DMS53 treated with DMSO at 0.1 percent for 48 hours (cell line): ENCODE measurements around the gene BLTP2.
"Not testable (repeated sequence)": the region's sequence is repeated elsewhere in the genome, so short reads cannot be mapped to it uniquely, and the experiment has no call there.

Source experiments
- DNase-seq: peaks from one replicate; lab custom pipeline; 2025; ENCODE audit not compliant: unreplicated experiment; lab: John Stamatoyannopoulos, UW

Gene BLTP2

GRCh38 chr17:28646039-28646754 is 1.2 kb upstream of the BLTP2 start:
- DNase-seq = no peak

DNA sequence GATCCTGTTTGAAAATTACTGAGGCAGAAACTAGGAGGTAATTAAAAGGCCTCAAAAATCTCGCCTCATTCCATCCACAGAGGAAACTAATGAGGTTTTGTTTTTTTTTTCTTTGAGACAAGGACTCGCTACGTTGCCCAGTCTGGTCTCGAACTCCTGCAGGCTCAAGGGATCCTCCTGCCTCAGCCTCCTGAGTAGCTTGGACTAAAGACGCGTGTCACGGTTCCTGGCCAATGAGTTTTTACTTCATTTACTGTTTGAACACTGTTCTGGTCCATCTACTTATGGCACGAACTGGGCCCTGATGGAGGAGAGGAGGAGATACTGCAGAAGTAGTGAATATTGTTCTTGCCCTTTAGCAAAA is 600 bp upstream of the BLTP2 start:
- no peak for DNase-seq

GRCh38 chr17:28643983-28644786 is 773 bp downstream of the BLTP2 start:
- peak; percentile 17 for DNase-seq

DNA sequence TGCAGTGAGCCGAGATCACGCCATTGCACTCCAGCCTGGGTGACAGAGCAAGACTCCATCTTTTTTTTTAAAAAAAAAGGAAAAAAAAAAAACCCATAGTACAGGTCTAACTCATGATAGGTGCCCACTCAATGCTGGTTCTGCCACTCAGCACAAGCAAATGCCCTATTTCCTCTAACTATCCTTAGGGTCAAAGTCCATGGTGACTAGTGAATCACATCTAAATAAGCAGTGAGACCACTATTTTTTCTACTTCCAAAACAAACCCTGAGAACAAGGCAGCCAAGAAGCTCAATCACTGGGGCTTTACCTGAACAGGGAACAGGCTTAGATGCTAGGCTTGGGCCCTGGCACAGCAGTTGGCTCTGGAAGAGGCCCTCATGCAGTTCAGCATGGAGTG is 3.4 kb downstream of the BLTP2 start:
- no peak for DNase-seq

GRCh38 chr17:28635506-28635905 is 9.5 kb downstream of the BLTP2 start:
- no peak for DNase-seq

DNA sequence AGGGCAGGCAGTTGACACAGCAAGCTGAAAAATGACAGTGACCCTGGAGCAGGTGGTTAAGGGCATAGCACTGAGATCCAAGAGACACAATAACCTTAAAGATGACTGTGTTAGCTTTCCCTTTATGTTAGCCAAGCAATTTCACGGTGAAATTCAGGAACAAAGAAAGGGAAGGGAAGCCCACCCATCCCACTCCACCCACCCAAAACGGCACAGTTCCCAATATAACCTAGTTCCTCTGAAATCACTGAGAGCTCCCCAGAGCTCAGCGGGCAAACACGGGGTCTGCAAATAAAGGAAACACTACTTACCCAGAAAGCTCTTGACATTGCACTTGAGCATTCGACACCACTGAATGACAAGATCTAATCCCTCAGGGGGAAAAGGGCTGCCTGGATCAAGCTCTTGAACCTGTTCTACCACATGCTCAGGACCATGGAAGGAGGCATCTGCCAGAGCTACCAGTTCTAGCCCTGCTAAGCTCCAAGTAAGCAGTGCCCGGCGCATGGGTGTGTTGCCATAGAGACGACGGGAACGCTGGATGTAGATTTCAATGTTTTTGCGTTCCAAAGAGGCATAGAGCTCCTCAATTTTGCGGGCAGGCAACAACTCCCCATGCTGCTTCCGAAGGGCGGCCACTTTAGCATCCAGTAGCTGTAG is 10.6 kb downstream of the BLTP2 start:
- DNase-seq = no peak

DNA sequence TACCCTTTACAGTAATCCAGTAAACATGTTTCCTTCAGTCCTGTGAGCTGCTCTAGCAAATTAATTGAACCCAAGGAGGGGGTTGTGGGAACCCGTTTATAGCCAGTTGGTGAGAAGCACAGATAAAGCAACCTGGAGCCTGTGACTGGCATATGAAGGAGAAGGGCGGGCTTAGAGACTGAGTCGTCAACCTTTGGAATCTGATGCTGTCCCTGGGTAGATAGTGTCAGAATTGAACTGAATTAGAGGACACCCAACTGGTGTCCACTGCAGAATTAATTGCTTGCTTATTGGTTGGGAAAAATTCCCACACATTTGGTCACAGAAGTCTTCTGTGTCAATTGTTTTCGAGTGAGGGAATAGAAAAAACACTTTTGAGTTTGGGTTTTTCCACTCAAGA is 18.1 kb downstream of the BLTP2 start:
- DNase-seq = no peak

GRCh38 chr17:28624148-28624547 is 20.8 kb downstream of the BLTP2 start:
- no peak for DNase-seq

GRCh38 chr17:28623696-28624095 is 21.3 kb downstream of the BLTP2 start:
- no peak for DNase-seq

- DNase-seq = no peak
Measured at GRCh38 chr17:28622186-28622585, 22.8 kb downstream of the BLTP2 start.

- DNase-seq = no peak
Measured at GRCh38 chr17:28620010-28620409, 24.9 kb downstream of the BLTP2 start.

DNA sequence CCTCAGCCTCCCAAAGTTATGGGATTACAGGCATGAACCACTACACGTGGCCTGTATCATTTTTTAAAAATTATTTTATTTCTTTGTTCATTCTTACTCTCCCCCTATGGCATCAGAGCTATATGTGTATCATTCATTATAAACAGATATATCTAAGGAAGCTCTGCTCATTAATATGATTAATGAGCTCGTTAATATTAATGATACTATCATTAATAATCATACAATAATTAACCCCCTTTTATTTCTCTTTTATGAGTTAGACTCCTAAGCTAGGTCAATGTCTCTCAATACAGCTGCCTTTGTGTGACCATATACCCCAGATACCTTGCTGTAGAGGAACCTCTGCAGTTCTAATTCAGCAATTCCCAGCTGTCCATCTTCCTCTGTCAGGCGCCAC is 26.5 kb downstream of the BLTP2 start:
- no peak for DNase-seq

GRCh38 chr17:28616281-28616680 is 28.7 kb downstream of the BLTP2 start:
- no peak for DNase-seq

GRCh38 chr17:28615260-28615940 is 29.6 kb downstream of the BLTP2 start:
- no peak for DNase-seq

GRCh38 chr17:28613931-28614381 is 31.0 kb downstream of the BLTP2 start, which contains the start of gene RSKR:
Gene RSKR (minus strand): TSS chr17:28614185. CDS start chr17:28614161, 24 bp downstream.
- DNase-seq = no peak

DNA sequence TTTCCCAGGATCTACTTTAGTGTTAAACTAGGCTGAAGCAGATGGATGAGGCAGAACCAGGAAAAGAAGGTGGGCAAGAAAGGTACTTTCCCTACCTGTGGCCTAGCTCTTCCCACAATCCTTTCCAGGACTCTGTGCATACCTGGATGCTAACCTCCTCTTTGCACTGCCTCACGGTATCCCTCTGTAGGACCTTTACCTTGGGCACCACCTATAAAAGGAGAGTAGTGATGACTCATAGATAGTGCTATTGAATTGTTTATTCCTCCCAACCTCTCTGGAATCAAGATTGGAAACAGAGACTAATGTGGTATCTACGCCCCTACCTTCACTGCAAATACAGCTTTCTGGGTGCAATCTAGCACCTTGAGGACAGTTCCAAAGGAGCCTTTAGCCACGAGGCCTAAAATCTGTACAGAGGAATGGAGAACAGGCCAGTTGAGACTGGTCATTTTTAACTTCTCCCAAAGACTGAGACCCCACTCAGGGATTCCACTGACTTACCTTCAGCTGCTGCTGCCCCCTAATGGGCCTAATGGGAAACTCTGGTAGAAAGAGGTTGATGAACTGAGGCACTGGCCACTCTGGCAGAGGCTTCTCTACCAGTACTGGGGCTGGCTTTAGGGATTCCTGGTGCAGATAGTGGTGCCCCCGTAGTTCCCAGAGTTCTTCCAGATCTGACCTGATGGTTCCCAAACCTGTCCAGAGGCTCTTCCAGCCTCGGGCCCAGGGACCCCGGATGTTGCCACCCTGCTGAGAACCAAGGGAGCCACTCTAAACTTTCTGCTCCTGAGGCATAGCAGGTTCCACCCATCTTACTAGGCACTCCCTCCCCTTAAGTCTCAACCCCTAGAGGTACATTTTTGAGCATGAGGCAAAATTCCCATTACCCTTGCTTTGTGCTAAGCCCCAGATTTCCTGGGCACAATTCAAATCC is 31.8 kb downstream of the BLTP2 start:
- peak; percentile 47 for DNase-seq

DNA sequence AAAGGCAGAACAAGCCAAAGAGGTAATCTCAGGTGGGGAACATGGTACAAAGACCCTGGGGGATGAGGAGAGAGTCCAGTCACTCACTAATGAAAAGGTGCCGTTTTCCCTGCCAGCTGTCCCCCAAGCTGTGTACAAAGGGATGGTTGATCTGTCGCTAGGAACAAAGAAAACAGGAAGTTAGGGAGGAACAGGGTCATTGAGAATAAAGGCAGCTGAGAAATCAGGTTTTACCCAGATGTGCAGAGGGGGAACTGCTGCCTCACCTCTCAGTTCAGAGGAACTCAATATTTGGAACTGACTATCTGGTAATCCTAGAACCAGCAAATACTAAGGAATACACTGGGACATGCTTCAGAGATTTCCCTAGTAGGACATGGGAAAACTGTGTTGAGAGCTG is 32.4 kb downstream of the BLTP2 start:
- peak; percentile 46 for DNase-seq

- no peak for DNase-seq
Measured at GRCh38 chr17:28610376-28610775, 34.6 kb downstream of the BLTP2 start.

GRCh38 chr17:28604031-28604430 is 40.9 kb downstream of the BLTP2 start:
- DNase-seq = not testable (repeated sequence)
